ENCODE measurements around the gene SLC17A1.

DNA sequence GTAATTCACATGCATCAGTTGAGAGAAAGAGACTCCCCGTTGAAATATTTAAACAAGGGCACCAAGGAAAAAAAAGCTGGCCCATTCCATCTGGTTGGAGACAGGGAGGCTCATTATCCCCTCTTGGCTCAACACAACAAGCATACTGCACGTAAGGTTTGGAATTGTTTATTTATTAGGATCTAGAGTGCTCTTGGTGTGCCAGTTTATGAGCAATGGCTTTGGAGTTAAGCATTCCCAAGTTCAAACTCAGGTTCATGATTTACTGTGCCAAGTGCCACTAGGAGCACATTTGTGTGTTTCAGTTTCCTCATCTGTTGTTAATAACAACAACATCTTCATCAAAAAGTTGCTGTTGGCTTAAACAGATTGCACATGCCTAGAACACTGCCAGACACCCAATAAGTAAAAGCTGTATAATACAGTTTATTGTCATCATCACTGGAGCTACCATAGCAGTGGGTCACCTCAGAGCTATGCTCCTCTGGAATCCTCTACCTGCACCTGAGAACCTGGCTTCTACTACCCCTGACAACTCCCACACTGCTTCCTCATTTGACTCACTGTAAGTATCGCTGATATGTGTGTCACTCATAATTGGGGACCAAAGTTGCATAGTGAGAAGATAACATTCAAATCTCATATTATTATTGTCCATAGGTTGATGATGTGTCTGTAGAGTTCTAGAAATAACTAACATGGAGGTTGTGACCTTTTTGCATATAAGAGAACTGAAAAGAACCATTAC is 36.8 kb upstream of the SLC17A1 start:
- TF ChIP-seq, protein P1, sequence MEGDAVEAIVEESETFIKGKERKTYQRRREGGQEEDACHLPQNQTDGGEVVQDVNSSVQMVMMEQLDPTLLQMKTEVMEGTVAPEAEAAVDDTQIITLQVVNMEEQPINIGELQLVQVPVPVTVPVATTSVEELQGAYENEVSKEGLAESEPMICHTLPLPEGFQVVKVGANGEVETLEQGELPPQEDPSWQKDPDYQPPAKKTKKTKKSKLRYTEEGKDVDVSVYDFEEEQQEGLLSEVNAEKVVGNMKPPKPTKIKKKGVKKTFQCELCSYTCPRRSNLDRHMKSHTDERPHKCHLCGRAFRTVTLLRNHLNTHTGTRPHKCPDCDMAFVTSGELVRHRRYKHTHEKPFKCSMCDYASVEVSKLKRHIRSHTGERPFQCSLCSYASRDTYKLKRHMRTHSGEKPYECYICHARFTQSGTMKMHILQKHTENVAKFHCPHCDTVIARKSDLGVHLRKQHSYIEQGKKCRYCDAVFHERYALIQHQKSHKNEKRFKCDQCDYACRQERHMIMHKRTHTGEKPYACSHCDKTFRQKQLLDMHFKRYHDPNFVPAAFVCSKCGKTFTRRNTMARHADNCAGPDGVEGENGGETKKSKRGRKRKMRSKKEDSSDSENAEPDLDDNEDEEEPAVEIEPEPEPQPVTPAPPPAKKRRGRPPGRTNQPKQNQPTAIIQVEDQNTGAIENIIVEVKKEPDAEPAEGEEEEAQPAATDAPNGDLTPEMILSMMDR (IDR thresholded peaks at IDR 0.05) = no peak
- TF ChIP-seq, protein P2, sequence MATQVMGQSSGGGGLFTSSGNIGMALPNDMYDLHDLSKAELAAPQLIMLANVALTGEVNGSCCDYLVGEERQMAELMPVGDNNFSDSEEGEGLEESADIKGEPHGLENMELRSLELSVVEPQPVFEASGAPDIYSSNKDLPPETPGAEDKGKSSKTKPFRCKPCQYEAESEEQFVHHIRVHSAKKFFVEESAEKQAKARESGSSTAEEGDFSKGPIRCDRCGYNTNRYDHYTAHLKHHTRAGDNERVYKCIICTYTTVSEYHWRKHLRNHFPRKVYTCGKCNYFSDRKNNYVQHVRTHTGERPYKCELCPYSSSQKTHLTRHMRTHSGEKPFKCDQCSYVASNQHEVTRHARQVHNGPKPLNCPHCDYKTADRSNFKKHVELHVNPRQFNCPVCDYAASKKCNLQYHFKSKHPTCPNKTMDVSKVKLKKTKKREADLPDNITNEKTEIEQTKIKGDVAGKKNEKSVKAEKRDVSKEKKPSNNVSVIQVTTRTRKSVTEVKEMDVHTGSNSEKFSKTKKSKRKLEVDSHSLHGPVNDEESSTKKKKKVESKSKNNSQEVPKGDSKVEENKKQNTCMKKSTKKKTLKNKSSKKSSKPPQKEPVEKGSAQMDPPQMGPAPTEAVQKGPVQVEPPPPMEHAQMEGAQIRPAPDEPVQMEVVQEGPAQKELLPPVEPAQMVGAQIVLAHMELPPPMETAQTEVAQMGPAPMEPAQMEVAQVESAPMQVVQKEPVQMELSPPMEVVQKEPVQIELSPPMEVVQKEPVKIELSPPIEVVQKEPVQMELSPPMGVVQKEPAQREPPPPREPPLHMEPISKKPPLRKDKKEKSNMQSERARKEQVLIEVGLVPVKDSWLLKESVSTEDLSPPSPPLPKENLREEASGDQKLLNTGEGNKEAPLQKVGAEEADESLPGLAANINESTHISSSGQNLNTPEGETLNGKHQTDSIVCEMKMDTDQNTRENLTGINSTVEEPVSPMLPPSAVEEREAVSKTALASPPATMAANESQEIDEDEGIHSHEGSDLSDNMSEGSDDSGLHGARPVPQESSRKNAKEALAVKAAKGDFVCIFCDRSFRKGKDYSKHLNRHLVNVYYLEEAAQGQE (IDR thresholded peaks at IDR 0.05; ENCODE audit: insufficient read depth in 1 of 2, low read depth in 2 of 2, low read length in 1 of 2) = no peak

All from Panc1 (cell line).